Measurements from ENCODE around the gene EXOC6. TPM values are rescaled to one million over a fixed set of nuclear protein-coding genes. Genes with fewer than 3 reads are reported as not detected.

Gene EXOC6
- total RNA-seq, 4 donors from 2014 or later: 9.7 to 760 (median 13.7) TPM

- no peak for TF ChIP-seq CTCF (IDR thresholded peaks at IDR 0.05; ENCODE audit: low read depth)
These were observed 49.6 kb downstream of the EXOC6 start for GRCh38 chr10:92897916-92898315.

GRCh38 chr10:92901819-92902251 is 53.5 kb downstream of the EXOC6 start:
- no peak for TF ChIP-seq CTCF (IDR thresholded peaks at IDR 0.05; ENCODE audit: low read depth)

- TF ChIP-seq CTCF (IDR thresholded peaks at IDR 0.05; ENCODE audit: low read depth): no peak
These were observed 55.3 kb downstream of the EXOC6 start for GRCh38 chr10:92903633-92904032.

GRCh38 chr10:92907280-92907679 is 59.0 kb downstream of the EXOC6 start:
- TF ChIP-seq CTCF (IDR thresholded peaks at IDR 0.05; ENCODE audit: low read depth): no peak

- TF ChIP-seq CTCF (IDR thresholded peaks at IDR 0.05; ENCODE audit: low read depth): no peak
These were observed 65.7 kb downstream of the EXOC6 start for GRCh38 chr10:92913973-92914372.

GRCh38 chr10:92914478-92915325 is 66.4 kb downstream of the EXOC6 start:
- TF ChIP-seq CTCF (IDR thresholded peaks at IDR 0.05; ENCODE audit: low read depth): no peak

- TF ChIP-seq CTCF (IDR thresholded peaks at IDR 0.05; ENCODE audit: low read depth): no peak
These were observed 67.6 kb downstream of the EXOC6 start for GRCh38 chr10:92915892-92916291.
